Gastrocnemius medialis (tissue), 4 donors: ENCODE results near the gene ROR2.

Experiments
- POLR2A ChIP-seq, 2 donors: fragments of 450-650 bp; IDR thresholded peaks; one replicate each; pipeline ENCODE4 v1.6.1; 2017; ENCODE audit warnings: antibody characterized with exemption in 2 of 2, mild to moderate bottlenecking in 2 of 2, moderate library complexity in 2 of 2
- TF ChIP-seq, protein P1 (sequence below), 5 experiments: fragments of 450-650 bp in 3 of 5; fragments of 200-600 bp in 2 of 5; sonication (generic) in 2 of 5; IDR thresholded peaks in 4 of 5; conservative IDR thresholded peaks in 1 of 5; 1 replicate in 4 of 5; 2 replicates in 1 of 5; pipeline ENCODE4 v1.5.1; 2016 to 2019; ENCODE audit warnings: antibody characterized with exemption in 5 of 5, mild to moderate bottlenecking in 3 of 5, moderate library complexity in 3 of 5

DNA sequence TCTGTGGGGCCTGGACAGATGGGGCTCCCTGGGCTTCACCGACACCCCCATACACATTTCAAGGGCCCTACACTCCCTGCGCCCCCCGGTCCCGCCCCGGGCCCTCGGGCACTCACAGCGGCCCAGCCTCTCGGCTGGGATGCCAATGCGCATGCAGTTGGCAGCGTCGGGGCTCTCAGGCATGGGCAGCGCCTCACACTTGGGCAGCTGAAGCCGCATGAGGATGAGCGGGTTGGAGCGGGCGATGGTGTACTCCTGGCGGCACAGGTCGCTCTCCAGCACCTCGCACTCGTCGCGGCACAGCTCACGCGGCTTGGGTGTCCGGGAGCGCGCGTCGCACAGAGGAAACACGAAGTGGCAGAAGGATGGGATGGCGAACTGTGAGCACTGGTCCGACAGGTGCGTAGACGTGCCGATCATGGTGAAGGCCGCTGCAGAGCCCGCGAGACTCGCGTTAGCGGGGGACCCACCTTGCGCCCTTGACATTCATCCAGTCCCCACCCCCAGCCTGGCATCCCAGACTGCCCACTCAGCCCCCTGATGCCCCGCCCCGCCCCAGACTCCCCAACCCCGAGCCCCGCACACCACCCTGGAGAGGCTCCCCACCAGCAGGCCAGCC, 216.9 kb downstream of the ROR2 start:
- TF ChIP-seq, protein P1, sequence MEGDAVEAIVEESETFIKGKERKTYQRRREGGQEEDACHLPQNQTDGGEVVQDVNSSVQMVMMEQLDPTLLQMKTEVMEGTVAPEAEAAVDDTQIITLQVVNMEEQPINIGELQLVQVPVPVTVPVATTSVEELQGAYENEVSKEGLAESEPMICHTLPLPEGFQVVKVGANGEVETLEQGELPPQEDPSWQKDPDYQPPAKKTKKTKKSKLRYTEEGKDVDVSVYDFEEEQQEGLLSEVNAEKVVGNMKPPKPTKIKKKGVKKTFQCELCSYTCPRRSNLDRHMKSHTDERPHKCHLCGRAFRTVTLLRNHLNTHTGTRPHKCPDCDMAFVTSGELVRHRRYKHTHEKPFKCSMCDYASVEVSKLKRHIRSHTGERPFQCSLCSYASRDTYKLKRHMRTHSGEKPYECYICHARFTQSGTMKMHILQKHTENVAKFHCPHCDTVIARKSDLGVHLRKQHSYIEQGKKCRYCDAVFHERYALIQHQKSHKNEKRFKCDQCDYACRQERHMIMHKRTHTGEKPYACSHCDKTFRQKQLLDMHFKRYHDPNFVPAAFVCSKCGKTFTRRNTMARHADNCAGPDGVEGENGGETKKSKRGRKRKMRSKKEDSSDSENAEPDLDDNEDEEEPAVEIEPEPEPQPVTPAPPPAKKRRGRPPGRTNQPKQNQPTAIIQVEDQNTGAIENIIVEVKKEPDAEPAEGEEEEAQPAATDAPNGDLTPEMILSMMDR (IDR thresholded peaks at IDR 0.05 in 4 of 5, conservative IDR thresholded peaks at IDR 0.05 in 1 of 5): no peak
- no peak for TF ChIP-seq POLR2A (IDR thresholded peaks at IDR 0.05)
